SH-SY5Y (cell line): ENCODE results near the gene DPP4.

ENCODE experiments used
- GATA2 ChIP-seq: IDR thresholded peaks from 2 replicates; pipeline ENCODE4 v1.6.1; 2011; ENCODE audit warnings: mild to moderate bottlenecking, low read depth, low read length
- GATA3 ChIP-seq: IDR thresholded peaks from 2 replicates; pipeline ENCODE4 v1.6.1; 2011; ENCODE audit warnings: low read depth, mild to moderate bottlenecking, low read length, moderate library complexity

DNA sequence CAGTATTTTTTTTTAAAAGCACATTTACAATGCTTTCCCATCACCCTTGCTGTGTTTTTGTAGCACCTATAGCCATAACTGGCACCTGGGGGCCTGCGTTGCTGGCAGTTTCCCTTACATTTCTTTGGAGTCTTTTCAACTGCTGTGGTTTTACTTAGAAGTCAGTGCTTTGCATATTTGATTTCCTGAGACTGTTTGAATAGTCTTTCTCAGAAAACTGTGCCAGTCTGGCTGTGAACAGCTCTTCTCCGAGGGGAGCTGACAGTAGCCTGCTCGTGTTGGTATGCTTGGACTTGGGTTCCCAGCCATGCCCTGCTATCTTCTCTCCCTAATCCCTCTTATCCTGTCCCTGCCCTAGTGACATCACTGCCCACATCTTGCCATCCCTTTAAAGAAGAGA lies 81.5 kb downstream of the DPP4 start:
- TF ChIP-seq GATA3 (no peak), GATA2 (no peak)
